Subcutaneous adipose tissue (tissue), 4 donors: ENCODE measurements around the gene JMJD6. TPM values are rescaled to one million over a fixed set of nuclear protein-coding genes. Genes with fewer than 3 reads are reported as not detected.

ENCODE experiments used
- CTCF ChIP-seq: fragments of 450-650 bp; IDR thresholded peaks from one replicate; pipeline ENCODE4 v1.5.1; 2016; ENCODE audit warnings: low read depth, mild to moderate bottlenecking, control low read depth, antibody characterized with exemption, moderate library complexity
- total RNA-seq, 4 donors: library from RNA; depleted of rRNA; stranded (reverse); fragments of >200 nt; gene quantifications; one replicate each; pipeline ENCODE4 v1.1.0, GENCODE V29; 2016

JMJD6 gene
- total RNA-seq, 4 donors from 2014 or later = 17.5 to 21.8 (median 18.8) TPM

GRCh38 chr17:76738468-76738850 lies 12.1 kb upstream of the JMJD6 start:
- TF ChIP-seq CTCF = no peak

- no peak for TF ChIP-seq CTCF
Measured at GRCh38 chr17:76737676-76738467, 11.5 kb upstream of the JMJD6 start, which contains the start of gene MFSD11. TSS of gene MFSD11 (plus strand) at chr17:76738119. CDS start at chr17:76738353, 234 bp downstream.

- TF ChIP-seq CTCF = no peak
Measured at GRCh38 chr17:76737082-76737675, 10.8 kb upstream of the JMJD6 start, which contains the start of gene SRSF2. TSS of gene SRSF2 (minus strand) at chr17:76737331. CDS start at chr17:76737160, 171 bp downstream.

- no peak for TF ChIP-seq CTCF
Measured at GRCh38 chr17:76736349-76737081, 10.1 kb upstream of the JMJD6 start.

GRCh38 chr17:76735586-76736348 lies 9.4 kb upstream of the JMJD6 start:
- TF ChIP-seq CTCF = no peak

- no peak for TF ChIP-seq CTCF
Measured at GRCh38 chr17:76735006-76735405, 8.6 kb upstream of the JMJD6 start.
